Stimulated activated CD8-positive, alpha-beta memory T cell treated with anti-CD3 and anti-CD28 coated beads, Interleukin-12 subunit alpha, Interleukin-12 subunit beta, amount 100 ng/mL, for 24 hours (primary cell): Measurements from ENCODE around the gene PTPRN2.

Experiments
- DNase-seq: peaks from one replicate; pipeline ENCODE4 v3.0.0-alpha.2; 2020; ENCODE audit errors: extremely low read depth

PTPRN2 gene

DNA sequence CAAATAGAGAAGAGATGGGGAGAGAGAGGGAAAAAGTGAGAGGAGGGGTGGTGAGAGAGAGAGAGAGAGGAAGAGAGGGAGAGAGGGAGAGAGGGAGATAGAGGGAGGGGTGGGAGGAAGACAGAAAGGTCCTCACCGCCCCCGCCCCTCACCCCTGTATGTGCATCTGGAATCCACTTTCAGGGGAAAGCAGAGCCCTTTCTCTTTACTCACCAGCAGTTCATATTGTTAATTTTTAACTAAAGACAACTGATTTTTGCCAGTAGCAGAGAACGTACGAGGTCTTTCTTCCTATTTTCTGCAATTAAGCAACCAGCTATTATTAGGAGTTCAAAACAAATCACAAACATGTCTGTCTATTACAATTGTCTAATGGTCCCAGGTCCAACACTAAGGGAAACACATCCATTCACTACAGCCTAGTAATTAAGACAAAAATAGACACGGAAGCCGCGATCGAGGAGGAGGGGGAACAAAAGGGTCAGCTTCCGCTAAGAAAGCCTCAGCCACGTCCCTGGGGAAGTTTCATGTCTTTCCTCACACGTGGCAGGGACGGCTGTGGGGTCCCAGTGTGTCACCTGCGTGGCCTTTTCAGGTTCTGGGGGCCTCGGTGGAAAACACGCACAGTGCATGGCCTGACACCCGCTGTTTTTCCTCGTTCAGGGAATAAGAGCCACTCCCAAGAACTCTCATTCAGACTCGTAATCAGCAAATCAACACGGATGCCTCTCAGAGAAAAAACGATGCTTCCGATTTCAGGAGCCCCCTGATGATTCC lies 572.0 kb downstream of the PTPRN2 start:
- no peak for DNase-seq

DNA sequence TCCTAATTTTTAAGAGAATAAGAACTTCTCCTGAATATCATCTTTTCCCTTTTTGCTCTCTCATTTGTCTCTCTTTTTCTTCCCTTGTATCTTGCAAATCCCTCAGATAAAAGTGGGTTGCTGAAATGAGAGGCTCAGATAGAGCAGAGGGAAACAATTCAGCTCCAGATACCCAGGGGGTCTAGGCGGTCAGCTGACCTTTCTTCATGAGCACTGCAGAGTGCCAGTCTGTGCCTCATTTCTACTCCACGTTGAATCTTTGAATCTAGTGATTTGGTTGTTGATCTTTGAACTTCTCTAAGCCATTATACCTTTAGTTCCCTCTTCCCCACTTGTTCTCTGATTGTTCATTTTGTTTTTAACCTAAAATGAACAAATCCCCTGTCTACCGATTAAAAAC lies 572.6 kb downstream of the PTPRN2 start:
- DNase-seq: no peak

DNA sequence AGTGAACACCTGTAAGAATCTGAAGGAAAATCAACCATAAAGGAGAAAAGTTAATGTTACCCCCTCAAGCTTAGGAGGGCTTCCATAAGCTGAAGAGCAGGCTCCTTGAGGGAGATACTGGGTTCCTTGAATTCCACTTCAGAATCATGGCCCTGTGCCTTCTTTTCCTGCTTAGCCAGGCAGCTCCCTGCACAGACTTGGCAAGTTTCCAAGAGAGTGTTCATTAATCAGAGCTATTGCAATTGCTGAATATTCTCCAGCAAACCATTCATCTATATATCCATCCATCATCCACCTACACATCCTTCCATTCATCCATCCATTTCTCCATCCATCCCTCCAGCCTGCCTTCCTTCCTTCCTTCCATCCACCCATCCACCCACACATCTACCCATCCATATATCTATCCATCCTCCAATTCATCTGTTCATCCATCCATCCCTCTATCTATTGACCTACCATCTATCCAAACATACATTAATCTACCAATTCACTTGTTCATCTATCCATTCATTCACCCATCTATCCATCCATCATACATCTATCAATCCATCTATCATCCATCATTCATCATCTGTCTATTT lies 574.4 kb downstream of the PTPRN2 start:
- no peak for DNase-seq

DNA sequence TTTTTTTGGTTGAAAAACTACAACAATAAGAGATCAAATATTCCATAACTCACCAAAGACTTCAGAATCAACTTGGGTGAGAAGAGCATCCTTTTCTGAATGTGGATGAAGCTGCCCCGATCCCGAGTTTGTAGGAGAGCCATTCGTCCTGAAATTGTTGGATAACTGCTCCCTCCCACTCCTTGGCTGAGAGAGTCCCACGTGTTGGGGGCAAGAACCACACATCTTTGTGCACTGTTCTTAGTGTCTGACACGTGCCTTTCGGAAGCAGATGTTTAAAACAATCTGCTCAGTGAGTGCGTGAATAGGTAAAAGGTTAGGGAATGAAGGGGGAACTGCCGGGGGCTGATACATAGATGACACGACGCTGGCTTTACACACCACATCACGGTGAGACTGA lies 575.7 kb downstream of the PTPRN2 start:
- DNase-seq: no peak

DNA sequence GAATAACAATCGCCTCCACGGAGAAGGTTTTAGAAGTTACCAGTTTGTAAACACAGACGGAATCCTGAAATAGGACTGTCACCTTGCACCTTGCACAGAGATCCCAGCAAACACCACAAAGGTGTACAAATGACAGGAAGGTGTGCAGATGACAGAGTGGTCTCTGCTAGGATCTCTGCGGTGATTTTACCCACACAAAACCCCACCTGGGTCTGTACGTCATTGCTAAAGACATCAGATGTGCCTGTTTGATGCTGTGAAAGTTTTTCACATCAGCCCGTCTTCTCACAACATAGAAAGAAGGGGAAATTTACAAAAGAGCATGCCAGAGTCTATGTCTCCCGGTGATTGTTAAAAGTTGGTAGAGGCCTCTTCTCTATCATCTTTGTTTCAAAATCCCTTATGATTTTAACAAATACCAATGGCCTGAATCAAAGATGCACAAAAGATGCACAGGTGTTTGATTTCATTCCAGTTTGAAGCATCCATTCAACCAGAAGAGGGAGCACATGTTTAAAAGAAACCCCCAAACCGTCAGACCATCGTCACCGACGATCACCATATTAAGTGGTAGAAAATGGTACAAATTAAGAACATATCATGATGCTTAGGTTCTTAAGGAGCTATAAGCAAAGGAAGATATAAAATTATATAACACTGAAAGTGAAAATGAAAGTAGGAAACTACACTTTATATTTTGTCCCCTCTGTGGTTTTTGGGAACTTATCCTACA lies 576.5 kb downstream of the PTPRN2 start:
- no peak for DNase-seq

DNA sequence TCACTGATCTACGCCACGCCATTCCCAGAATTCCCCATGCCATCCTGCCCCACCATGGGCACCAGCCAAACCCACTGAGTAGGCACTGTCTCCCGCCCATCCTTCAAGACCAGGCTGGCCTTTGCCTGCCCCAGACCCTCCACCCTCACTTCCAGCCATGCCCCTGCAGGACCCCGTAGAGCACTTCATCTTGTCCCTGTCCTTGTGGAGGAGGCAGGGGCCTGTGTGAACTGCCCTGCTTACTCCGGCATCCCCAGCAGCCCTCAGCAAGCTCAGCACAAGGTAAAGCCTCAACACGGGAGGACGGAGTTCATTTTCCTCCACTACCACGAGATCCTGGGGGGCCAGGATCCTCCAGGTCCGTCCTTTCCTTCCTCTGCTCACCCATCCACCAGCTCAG lies 577.7 kb downstream of the PTPRN2 start:
- DNase-seq: no peak

DNA sequence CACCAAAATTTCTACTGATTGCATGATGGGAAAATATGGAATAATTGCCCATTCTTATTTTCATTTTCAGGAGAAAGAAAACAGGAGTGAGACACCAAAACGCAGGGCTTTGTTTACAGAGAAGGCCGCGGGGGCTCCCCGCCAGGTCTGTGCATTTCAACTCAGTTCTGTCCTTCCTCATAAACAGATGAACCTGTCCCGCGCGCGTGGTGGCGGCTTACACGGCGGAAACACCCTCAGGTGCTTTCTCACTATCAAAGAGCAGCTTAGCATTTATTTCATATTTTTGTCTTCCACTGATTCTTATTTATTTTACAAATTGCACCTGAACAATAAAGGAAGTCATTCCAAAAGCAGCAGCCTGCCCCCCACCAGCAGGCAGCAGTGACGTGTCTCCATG lies 579.4 kb downstream of the PTPRN2 start:
- no peak for DNase-seq

DNA sequence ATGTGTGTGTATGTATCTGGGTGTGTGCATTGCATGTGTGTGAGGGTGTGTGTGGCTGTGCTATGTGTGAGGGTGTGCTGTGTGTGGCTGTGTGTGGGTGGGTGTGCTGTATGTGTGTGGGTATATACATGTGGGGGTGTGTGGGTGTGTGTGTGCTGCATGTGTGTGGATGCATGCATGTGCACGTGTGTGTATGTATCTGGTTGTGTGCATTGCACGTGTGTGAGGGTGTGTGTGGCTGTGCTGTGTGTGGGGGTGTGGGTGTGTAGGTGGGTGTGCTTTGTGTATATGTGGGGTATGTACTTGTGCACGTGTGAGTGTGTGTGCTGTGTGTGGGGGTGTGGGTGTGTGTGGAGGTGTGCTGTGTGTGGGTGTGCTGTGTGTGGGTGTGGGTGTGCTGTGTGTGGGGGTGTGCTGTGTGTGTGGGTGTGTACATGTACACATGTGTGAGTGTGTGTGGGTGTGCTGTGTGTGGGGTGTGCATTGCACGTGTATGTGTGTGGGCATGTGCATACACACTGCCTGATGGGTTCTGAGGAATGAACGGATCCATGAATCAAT lies 579.8 kb downstream of the PTPRN2 start:
- DNase-seq: no peak

DNA sequence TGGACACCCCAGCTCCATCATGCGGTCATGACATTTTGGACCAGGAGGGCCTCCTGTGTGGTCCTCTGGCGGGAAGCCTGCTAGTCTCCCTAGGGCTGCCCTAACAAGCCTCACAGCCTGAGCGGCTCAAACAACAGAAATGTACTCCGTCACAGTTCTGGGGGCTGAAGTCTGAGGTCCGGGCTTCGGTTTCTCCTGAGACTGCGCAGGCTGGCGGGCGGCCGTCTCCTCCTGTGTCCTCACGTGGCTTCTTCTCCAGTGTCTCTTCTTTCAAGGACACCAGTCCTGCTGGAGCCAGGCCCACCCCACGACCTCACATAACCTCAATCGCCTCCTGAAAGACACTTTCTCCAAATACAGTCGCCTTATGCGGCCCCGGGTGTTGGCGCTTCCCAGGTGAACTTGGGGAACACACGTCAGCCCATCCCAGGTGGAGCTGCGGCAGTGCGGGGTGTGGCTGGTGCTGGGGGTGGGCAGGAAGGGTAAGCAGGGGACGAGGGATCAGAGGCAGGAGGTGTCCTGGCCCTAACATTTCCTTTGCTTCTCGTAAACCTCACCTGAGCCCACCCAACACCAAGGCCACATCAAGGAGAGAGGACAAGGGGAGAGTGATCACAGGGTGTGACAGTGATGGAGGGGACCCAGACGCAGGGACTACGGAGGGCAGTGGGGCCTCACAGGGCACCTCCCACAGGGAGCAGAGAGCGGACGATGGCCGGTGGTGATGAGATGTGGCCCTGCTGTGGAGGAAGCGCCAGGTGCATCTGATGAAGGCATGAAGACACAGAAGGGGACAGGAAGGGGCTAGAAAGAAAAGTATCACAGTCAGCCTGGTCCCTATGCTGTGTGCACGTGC lies 580.6 kb downstream of the PTPRN2 start:
- DNase-seq: no peak

DNA sequence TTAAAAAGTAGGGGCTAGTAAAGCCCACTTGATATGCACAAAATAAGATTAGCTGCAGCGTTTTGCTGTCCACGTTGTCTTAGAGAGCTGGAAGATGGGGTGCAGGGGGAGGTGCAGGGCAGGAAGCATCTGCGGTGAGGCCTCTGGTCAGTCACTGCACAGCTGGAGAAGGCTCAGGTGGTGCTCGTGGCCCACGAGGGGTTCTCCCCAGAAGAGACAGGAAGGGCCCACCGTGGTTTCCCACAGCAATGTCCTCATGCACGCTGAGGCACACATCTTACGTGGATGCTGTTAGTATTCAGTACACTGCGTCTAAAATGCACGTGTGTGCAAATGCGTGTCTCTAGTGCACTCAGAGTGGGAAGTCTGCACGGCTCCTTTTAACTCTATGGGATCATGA lies 582.1 kb downstream of the PTPRN2 start:
- DNase-seq: no peak

DNA sequence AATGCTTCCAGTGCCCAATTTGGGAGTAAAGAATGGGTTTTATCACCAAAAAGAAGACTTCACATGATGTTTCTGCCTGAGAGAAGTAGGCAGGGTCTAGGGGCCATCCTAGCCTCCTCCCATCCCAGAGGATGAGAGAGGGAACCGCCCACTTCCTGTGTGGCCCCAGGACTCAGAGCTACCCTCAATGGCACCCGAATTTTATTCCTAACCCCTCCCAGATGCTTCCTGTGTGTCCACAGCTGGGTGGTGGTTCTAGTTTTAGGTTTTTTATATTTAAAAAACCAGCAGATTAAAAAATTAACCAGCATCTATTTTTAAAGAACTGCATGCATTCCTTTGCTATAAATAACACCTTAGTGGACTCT lies 583.5 kb downstream of the PTPRN2 start:
- no peak for DNase-seq

DNA sequence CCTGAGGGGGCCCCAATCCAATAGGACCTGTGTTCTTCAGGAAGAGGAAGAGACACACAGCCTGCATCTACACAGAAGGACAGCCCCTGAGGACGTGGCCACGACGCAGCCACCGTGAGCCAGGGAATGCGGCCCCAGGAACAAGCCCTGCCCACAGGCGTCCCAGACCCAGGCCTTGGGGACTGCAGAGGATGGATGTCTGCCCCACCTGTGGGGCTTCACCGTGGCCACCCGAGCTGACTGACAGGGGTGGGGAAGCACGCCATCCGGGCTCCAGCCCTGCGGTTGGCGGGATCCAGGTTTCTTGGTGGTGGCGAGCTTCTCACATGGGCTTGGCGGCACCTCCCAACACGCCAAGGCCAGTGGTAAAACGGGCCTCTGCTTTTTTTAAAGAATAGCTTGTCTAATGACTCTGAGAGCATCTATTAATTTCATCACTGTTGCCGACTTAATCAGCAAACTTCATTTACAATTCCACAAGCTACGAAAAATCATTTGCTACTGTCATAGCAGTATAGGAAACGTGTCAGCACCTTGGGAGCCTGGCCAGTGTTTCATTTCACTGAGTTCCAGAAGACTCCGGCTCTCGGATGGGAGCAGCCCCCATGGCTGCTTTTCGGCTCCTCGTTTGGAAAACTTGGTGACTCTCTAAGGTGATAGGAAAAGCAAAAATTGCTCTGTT lies 584.0 kb downstream of the PTPRN2 start:
- DNase-seq: no peak

DNA sequence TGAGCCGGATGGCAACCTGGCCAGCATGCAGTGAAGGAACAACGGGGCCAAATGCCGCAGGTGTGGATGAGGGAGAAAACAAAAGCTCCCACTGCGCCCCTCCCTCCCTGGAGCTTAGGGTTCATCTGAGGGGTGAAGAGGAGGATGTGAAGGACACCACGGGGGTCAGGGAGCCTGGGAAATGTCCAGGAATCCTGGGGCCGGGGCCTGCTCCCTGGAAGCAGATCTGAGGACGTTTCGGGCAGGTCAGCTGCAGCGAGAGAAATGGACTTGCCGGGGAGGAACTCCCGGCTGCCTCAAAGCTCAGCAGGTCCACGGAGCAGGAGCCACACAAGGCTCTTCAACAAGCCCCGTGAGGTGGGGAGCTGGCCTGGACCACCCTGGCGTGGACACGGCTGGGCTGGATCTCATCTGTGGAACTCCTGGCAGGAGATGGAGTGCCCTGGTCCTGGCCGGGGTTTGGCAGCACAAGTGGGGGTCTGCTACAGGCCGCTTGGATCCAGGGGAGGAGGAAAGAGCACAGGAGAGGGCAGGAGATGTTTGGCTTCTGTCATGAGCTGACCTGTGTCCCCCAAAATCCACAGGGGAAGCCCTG lies 585.0 kb downstream of the PTPRN2 start:
- no peak for DNase-seq

DNA sequence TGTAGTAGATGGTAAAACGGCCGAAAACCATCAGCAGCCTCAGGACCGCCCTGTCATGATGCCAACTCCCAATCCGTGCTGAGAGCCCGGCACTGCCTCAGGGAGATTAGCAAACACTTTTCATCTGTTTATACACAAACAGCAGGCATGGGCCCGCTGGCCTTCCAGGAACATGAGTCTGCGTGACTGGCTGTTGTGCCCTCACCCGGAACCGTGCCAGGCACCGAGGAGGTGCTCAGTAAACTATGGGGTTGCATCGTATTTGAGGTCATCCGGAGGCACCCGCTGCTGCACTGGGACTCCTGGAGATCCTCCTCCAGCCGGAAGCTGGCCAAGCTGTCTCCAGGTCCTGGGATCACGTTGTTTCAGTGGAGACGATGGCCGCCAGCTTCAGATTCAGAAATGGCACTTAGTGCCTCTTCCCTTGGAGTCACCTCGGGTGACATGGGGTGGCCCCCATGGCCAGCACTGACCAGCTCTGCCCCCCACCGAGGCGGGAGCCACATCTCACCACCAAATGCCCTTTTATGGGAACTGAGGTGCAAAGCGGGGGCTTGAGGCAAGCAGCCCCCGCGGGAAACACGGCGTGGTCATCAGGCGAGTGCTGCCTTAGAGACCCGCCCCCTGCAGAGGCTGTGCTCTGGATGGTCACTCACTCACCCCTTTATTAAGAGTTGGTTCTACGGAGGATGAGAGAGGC lies 585.9 kb downstream of the PTPRN2 start:
- DNase-seq: no peak

DNA sequence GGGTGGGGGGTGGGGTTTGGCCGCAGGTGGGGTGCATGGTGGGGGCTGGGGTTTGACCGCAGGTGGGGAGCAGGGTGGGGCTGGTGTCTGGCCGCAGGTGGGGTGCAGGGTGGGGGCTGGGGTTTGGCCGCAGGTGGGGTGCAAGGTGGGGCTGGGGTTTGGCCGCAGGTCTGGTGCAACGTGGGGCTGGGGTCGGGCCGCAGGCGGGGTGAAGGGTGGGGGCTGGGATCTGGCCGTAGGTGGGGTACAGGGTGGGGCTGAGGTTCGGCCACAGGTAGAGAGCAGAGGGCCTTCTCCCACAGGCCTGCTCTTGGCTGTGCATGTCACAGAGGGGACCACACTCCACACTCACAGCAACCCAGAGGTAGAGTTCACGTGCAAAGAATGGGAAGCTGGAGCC lies 586.6 kb downstream of the PTPRN2 start:
- DNase-seq: no peak

DNA sequence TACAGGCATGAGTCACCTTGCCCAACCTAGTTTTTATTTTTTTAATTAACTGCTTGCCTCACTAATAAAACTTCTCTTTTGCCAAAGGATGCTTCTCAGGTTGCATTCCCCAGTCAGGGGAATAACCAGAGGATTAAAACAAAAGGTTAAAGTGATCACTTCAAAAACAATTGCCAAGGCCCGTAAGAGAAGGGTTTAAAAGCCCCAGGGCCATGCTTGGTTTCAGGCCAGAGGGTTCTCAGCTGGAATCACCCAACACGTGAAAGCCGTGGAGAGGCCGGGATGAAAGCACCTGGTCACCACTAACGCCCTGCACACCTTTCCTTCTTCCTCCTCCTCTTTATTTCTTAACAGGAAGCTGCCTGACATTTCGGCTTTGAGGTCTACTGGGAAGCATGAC lies 587.5 kb downstream of the PTPRN2 start:
- DNase-seq: no peak

DNA sequence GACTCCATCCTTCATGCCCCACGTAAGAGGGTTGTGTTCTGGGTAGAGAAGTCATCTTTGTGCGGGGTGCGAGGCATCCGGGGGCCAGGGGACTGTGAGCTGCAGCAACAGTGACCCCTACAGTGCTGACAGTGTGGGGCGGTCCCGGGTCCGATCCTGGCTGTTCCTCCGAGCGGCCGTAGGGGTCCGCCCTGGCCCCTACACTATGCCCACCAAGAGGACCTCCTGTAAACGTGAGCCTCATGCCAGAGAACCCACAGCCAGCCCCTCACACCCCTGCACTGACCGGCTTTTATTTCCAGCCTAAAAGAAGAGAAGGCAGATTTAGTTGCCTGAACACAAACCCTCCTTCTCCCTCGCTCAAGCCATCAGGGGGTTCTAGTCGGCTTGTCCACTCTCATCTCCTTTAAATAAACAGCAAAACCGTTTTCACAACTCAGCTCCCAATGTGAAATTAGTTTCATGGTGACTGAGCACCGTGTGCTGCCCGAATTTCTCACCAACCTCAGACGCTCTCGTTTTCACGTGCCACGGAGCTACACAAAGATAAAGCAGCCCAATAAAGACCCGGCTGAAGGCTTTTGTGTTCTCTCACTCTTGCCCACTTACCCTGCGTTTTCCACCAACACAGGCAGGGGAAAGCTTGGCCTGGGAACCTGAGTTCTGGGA lies 588.6 kb downstream of the PTPRN2 start:
- DNase-seq: no peak

DNA sequence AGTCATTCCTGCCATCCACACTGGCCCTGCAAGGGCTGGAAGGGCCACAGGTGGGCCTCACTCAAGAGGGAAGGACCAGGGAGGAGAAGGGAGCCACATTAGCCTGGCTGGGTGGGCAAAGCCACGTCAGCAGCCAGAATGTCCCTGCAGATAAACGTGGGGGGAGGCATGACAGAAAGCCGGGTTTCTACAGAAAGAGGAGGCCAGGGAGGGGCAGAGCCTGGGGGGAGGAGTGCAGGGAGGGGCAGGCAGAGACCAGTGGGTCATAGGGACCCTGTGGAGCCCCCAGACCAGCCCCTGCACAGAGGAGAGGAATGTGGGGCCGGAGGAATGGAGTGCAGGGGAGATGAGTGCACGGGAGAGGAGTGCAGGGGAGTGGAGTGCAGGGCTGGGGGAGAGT lies 590.2 kb downstream of the PTPRN2 start:
- DNase-seq: no peak

DNA sequence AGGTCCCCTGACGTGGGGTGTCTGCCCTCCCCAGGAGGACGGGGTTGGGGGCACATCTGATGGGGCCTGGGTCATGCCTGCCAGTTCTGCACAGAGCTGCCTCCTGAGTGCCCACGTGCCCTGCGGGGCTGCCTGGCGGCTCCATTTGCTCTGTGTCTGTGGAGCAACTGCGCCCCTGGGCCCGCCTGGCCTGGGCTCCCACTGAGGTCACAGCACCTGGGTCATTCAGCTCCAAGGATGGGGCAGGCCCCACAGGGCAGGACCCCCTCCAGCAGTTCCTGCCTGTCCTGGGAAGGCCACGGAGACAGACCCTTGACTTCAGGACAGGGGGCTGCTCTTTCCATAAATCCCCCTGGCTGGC lies 590.6 kb downstream of the PTPRN2 start:
- no peak for DNase-seq
